ENCODE measurements around the gene TOMM70. TPM values are rescaled to one million over a fixed set of nuclear protein-coding genes. Genes with fewer than 3 reads are reported as not detected.

Gene TOMM70
- total RNA-seq, 1 experiment from 2014 or later = 59.2 TPM

GRCh38 chr3:100423611-100424010 is 22.7 kb upstream of the TOMM70 start:
- no peak overlapping the region for H3K4me3 Mint-ChIP-seq
- TF ChIP-seq IRF2 (CRISPR knock-in tag; IDR thresholded peaks at IDR 0.05; ENCODE audit: borderline replicate concordance, low read depth) (no peak), NR2C2 (CRISPR knock-in tag; IDR thresholded peaks at IDR 0.05) (no peak), SMAD4 (CRISPR knock-in tag; IDR thresholded peaks at IDR 0.05) (no peak), ERG (CRISPR knock-in tag; IDR thresholded peaks at IDR 0.05) (no peak), ATF3 (CRISPR knock-in tag; conservative IDR thresholded peaks at IDR 0.05) (no peak), E2F4 (CRISPR knock-in tag; IDR thresholded peaks at IDR 0.05; ENCODE audit: borderline replicate concordance, low read depth) (no peak), AR (CRISPR knock-in tag; IDR thresholded peaks at IDR 0.05) (no peak), SMAD3 (CRISPR knock-in tag; IDR thresholded peaks at IDR 0.05; ENCODE audit: borderline replicate concordance) (no peak), JUN (CRISPR knock-in tag; IDR thresholded peaks at IDR 0.05) (no peak), ATF6 (CRISPR knock-in tag; IDR thresholded peaks at IDR 0.05) (no peak), TEAD1 (CRISPR knock-in tag; IDR thresholded peaks at IDR 0.05) (no peak)
- TF ChIP-seq, protein P1, sequence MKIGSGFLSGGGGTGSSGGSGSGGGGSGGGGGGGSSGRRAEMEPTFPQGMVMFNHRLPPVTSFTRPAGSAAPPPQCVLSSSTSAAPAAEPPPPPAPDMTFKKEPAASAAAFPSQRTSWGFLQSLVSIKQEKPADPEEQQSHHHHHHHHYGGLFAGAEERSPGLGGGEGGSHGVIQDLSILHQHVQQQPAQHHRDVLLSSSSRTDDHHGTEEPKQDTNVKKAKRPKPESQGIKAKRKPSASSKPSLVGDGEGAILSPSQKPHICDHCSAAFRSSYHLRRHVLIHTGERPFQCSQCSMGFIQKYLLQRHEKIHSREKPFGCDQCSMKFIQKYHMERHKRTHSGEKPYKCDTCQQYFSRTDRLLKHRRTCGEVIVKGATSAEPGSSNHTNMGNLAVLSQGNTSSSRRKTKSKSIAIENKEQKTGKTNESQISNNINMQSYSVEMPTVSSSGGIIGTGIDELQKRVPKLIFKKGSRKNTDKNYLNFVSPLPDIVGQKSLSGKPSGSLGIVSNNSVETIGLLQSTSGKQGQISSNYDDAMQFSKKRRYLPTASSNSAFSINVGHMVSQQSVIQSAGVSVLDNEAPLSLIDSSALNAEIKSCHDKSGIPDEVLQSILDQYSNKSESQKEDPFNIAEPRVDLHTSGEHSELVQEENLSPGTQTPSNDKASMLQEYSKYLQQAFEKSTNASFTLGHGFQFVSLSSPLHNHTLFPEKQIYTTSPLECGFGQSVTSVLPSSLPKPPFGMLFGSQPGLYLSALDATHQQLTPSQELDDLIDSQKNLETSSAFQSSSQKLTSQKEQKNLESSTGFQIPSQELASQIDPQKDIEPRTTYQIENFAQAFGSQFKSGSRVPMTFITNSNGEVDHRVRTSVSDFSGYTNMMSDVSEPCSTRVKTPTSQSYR (CRISPR knock-in tag; IDR thresholded peaks at IDR 0.05) = no peak
- TF ChIP-seq, protein P2, sequence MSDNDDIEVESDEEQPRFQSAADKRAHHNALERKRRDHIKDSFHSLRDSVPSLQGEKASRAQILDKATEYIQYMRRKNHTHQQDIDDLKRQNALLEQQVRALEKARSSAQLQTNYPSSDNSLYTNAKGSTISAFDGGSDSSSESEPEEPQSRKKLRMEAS (CRISPR knock-in tag; IDR thresholded peaks at IDR 0.05) = no peak
- ATAC-seq (no peak), DNase-seq (ENCODE audit: low spot score) (no peak)
- H3K9me3 Mint-ChIP-seq = no peaks in the 10 kb centered on the region
- peaks cover 16% of the 10 kb centered on the region for H3K4me1 Mint-ChIP-seq
- H3K36me3 Mint-ChIP-seq = no peaks in the 10 kb centered on the region
- ChIA-PET POLR2A (no interaction called here), CTCF (interaction anchor here (0.6 kb wide), 1 partner anchor 39 kb away, joined by 5 read pairs; no protein-coding TSS in a partner anchor)
- H3K27me3 Mint-ChIP-seq (ENCODE audit: low read depth) = no peaks in the 10 kb centered on the region
- no peak overlapping the region for H3K27ac Mint-ChIP-seq

GRCh38 chr3:100420885-100421284 is 20.0 kb upstream of the TOMM70 start:
- ChIA-PET CTCF (no interaction called here), POLR2A (no interaction called here)
- no peaks in the 10 kb centered on the region for H3K9me3 Mint-ChIP-seq
- DNase-seq (ENCODE audit: low spot score) (no peak), ATAC-seq (no peak)
- H3K27ac Mint-ChIP-seq = no peak overlapping the region
- H3K36me3 Mint-ChIP-seq = no peaks in the 10 kb centered on the region
- peaks cover 27% of the 10 kb centered on the region for H3K4me1 Mint-ChIP-seq
- no peak overlapping the region for H3K4me3 Mint-ChIP-seq
- H3K27me3 Mint-ChIP-seq (ENCODE audit: low read depth) = no peaks in the 10 kb centered on the region
- no peak for TF ChIP-seq STAT6 (CRISPR knock-in tag; conservative IDR thresholded peaks at IDR 0.05; ENCODE audit: low read depth)
- no peak for TF ChIP-seq SOX15 (CRISPR knock-in tag; IDR thresholded peaks at IDR 0.05)
- no peak for TF ChIP-seq ZBTB43 (CRISPR knock-in tag; IDR thresholded peaks at IDR 0.05)
- no peak for TF ChIP-seq ETV6 (CRISPR knock-in tag; IDR thresholded peaks at IDR 0.05)
- no peak for TF ChIP-seq CTCF (IDR thresholded peaks at IDR 0.05)
- TF ChIP-seq TEAD1 (CRISPR knock-in tag; IDR thresholded peaks at IDR 0.05) = no peak
